DMS79 treated with DMSO at 0.1 percent for 48 hours (cell line): ENCODE data around the gene MCM10.
"Not testable (repeated sequence)": the region's sequence is repeated elsewhere in the genome, so short reads cannot be mapped to it uniquely, and the experiment has no call there.

Experiments used
- DNase-seq: peaks from one replicate; lab custom pipeline; 2025; lab: John Stamatoyannopoulos, UW

Gene MCM10

DNA sequence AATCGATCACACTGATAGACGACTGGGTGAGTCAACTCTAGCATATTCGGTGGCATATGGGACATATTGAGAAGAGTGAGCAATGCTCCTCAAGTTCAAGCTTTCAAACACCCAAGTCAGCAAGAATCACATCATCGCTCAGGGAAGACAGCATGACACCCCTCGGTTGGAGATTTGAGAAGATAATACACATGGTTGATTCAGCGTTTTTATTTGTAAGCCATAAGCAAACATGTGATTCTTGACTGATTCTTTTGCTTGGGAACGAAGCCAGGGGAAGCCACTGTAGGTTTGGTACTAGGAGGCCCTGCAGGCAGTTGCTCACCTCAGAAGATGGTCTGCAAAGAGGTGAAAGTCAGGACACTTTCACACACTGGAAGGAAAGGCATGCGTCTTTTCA lies 60.2 kb downstream of the MCM10 start:
- no peak for DNase-seq

DNA sequence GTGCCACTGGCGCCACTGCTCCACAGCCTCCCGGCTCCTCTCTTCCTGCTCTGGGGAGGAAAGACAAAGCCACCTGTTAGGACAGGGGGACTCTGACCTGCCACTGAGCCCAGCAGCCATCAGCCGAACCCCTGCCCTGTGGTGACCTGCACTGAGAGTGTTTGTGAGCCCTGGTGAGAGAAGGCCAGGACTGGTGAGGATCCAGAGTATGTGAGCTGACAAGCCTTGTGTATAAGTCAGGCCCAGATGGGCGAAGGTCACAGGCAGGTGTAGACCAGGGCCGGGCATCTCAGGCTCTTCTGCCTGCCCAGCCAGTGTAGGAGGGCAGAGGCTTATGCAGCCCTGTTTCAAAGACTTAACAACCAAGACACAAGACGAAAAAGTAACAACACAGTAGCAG lies 60.8 kb downstream of the MCM10 start:
- DNase-seq, result no peak

DNA sequence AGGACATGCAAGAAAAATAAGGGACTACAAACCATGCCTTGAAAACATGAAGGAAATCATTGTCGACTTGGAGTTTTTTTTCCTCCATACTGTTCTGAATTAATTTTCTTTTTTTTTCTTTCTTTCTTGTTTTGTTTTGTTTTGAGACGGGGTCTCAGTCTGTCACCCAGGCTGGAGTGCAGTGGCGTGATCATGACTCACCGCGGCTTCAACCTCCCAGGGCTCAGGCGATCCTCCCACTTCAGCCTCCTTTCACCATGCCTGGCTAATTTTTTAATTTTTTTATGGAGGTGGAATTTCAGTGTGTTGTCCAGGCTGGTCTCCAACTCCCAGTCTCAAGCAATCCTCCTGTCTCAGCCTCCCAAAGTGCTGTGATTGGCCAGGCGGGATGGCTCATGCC lies 61.2 kb downstream of the MCM10 start:
- no peak for DNase-seq

DNA sequence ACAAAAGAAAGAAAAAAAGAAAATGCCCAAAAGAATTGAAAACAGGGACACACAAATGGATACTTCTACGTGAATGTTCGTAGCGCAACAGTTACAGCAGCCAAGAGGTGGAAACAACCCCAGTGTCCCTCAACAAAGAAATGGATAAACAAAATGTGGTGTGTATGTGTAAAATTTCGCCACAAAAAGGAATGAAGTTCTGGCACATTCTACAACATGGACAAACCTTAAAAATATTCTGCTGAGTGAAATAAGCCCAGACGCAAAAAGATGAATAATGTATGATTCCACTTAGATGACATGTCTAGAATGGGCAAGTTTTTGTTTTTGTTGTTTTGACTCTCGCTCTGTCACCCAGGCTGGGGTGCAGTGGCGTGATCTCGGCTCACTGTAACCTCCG lies 61.9 kb downstream of the MCM10 start:
- no peak for DNase-seq

- no peak for DNase-seq
Measured at GRCh38 chr10:13224210-13224995, 63.0 kb downstream of the MCM10 start.

GRCh38 chr10:13225601-13226000 lies 64.2 kb downstream of the MCM10 start:
- DNase-seq, result no peak

- no peak for DNase-seq
Measured at GRCh38 chr10:13227031-13227430, 65.7 kb downstream of the MCM10 start.

DNA sequence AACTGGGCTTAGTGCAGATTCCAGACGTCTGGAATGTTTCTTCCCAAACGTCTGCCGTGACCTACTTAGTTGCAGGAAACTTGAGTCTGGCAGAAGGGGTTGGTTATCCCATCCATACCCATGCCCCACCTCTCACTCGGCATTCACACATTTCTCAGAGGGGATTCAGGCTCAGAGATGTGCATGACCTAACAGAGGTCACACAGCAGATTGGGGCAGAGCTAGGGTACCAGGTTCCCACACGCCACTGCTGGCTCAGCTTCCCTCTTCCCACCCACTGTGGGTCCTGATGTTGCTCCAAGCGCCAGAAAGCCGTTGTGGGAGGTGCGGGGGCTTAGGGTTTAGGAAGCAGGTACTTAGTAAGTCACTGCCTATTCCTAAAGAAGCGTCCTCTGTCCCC lies 69.8 kb downstream of the MCM10 start:
- DNase-seq, result no peak

DNA sequence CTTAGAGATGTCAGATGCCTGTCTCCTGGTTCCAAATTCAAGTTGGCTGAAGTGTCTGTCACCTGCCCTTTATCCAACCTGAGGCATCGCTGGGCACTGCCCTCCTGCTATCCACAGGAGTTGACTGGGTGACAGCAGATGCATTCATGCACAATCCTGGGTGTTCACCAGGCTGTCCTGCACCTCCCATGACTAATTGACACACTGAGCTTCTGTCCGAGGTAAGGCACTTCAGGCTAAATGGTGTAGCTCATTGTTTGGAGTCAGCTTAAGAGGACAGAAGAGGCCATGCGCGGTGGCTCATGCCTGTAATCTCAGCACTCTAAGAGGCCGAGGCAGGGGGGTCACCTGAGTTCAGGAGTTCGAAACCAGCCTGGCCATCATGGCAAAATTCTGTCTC lies 70.5 kb downstream of the MCM10 start:
- no peak for DNase-seq

- no peak for DNase-seq
Measured at GRCh38 chr10:13233358-13233757, 72.0 kb downstream of the MCM10 start.

- DNase-seq, result no peak
Measured at GRCh38 chr10:13234172-13234571, 72.8 kb downstream of the MCM10 start, which contains the start of gene UCMA. Gene UCMA, minus strand, starts transcription at chr10:13234374. Its CDS starts 116 bp downstream, at chr10:13234258.

GRCh38 chr10:13234736-13235135 lies 73.4 kb downstream of the MCM10 start:
- DNase-seq, result not testable (repeated sequence)

- no peak for DNase-seq
Measured at GRCh38 chr10:13236638-13237037, 75.3 kb downstream of the MCM10 start.

- no peak for DNase-seq
Measured at GRCh38 chr10:13238271-13239077, 77.1 kb downstream of the MCM10 start.

GRCh38 chr10:13239923-13240322 lies 78.6 kb downstream of the MCM10 start:
- no peak for DNase-seq

DNA sequence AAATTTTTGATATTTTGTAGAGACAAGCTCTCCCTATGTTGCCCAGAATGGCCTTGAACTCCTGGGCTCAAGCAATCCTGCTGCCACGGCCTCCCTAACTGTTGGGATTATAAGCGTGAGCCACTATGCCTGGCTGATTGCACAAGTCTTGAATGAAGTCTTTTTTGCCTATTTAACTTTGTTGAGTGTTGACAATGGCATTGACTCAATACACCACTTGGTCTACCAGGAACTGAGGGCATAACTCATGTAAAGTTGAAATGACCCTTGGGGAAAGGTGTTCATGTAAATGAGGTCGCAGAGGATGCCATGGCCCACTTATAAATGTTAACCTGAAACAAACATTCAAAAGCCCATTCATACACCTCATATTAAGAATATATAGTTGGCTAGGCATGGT lies 80.3 kb downstream of the MCM10 start:
- DNase-seq, result no peak

DNA sequence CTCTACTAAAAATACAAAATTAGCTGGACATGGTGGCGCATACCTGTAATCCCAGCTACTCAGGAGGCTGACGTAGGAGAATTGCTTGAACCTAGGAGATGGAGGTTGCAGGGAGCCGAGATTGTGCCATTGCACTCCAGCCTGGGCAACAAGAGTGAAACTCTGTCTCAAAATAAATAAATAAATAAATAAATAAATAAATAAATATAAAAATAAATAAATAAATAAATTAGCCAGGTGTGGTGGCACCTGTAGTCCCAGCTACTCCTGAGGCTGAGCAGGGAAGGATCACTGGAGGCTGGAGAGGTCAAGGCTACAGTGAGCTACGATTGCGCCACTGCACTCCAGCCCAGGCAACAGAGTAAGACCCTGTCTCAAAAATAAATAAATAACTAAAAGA lies 80.9 kb downstream of the MCM10 start:
- not testable (repeated sequence) for DNase-seq

GRCh38 chr10:13247246-13247645 lies 85.9 kb downstream of the MCM10 start:
- no peak for DNase-seq

DNA sequence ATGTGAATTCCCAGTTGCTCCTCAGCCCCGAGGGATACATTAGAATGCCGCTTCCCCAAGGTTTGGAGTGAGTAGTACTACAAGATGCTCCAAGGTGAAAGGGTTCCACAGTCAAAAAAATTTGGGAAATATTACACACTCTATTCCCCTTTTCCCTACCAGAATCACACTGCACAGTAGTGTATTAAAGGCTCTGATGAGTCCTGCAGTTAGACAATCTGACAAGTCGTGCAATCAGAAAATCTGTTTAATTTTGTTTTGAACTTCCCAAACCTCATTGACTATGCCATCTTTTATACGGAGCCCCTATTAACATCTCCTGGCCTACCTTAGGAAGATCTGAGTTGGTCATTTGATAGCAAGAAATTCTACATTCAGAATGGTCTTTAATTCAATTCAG lies 86.4 kb downstream of the MCM10 start:
- DNase-seq, result no peak

DNA sequence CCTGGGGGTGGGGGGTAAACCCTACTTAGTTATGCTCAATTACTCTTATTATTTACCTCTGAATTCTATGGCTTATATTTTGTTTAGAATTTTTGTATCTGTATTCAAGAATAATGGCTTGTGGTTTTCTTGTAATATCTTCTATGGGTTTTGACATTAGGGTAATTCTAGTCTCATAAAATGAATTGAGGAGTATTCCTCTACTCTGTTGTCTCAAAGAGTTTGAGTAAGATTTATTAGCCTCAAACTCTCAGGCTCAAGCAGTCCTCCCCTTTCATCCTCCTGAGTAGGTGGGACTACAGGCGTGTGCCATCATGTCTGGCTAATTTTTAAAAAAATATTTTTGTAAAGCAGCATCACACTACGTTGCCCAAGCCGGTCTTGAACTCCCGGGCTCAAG lies 92.4 kb downstream of the MCM10 start:
- DNase-seq, result no peak

- no peak for DNase-seq
Measured at GRCh38 chr10:13256627-13257026, 95.3 kb downstream of the MCM10 start.

DNA sequence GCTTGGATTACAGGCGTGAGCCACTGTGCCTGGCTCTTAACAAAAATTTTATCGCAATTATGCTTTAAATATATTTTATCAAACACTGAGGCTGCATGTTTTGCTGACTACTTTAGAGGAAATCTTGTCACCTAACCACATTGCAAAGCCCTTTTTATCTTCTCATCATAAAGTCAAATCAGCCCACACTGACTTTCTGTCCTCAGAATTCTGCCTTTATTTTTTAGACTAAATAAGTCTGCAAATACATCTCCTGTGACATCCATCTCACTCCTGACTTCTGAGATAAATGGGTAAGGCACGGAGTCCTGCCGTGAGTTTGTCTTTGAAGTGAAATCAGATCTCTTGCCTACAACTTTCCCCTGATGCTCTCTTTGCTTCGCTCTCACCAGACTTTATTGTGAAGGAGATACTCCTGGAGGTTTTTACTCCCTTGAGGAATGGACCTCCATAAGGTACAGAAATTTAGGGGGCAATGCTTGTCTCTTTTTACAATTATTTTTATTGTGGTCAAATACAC lies 96.3 kb downstream of the MCM10 start:
- no peak for DNase-seq
